ENCODE measurements around the gene COL24A1.

DNA sequence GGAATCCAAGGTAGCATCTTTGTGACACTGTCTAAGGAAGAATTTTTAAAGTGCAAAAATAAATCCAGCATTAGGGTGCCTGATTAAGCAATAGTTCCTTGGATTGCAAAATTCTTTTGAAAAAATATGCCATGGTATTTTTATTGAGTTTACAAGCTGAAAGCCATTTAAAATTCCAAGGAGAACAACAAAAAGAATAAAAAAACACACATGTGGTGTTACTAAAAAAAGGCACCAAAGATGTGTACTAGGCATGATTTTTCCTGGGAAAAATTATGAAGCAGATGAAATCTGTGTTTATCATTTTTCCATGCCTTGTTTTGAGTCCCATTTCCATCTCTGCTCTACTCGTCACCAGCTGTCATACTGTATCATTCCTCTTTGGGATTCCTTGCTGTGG lies 291.4 kb downstream of the COL24A1 start:
- TF ChIP-seq CTCF (IDR thresholded peaks at IDR 0.05; ENCODE audit: borderline replicate concordance, extremely low read depth, low read length, poor library complexity, severe bottlenecking) (no peak), EZH2 (IDR thresholded peaks at IDR 0.05; ENCODE audit: borderline replicate concordance, low read depth, low read length, severe bottlenecking) (no peak)
